Cardiac septum (tissue), 1 donor: ENCODE measurements around the gene DNAH1. TPM values are rescaled to one million over a fixed set of nuclear protein-coding genes. Genes with fewer than 3 reads are reported as not detected.

Experiments used
- DNase-seq: peaks from one replicate; pipeline ENCODE4 v3.0.0-alpha.2; 2020; ENCODE audit warnings: low spot score
- intact Hi-C: fragments of 100-400 bp; cut with DNase I; formaldehyde crosslinking; loops from one replicate; pipeline ENCODE4 v1.14.0; 2022
- total RNA-seq: library from RNA; stranded (reverse); fragmentation: NEBNext Ultra II Directional; extraction: Animal tissue kit (Norgen Biotek cat#: 25700); gene quantifications from one replicate; pipeline ENCODE4 v1.2.1, GENCODE V29; 2021
- donor health status: DM: no; HTN: no; CAD: no.

Gene DNAH1
- total RNA-seq, 1 donor from 2014 or later = 4.2 TPM

- intact Hi-C loops = loop anchor here (5.0 kb wide), 1 partner anchor 117 kb away; no protein-coding TSS in a partner anchor
- peak; percentile 67 for DNase-seq
Observed at GRCh38 chr3:52289747-52290595, 26.1 kb upstream of the DNAH1 start.

- intact Hi-C loops = no loop called here
- peak; percentile 57 for DNase-seq
Observed at GRCh38 chr3:52290596-52291507, 25.3 kb upstream of the DNAH1 start.

GRCh38 chr3:52291508-52292181 is 24.5 kb upstream of the DNAH1 start:
- intact Hi-C loops = loop anchor here (2.0 kb wide), 1 partner anchor 45 kb away; no protein-coding TSS in a partner anchor
- no peak for DNase-seq

- intact Hi-C loops = loop anchor here (2.0 kb wide), 1 partner anchor 44 kb away; no protein-coding TSS in a partner anchor
Observed at GRCh38 chr3:52292247-52293065, 23.7 kb upstream of the DNAH1 start.

GRCh38 chr3:52293491-52294319 is 22.4 kb upstream of the DNAH1 start:
- intact Hi-C loops = loop anchor here (2.0 kb wide), 1 partner anchor 43 kb away; no protein-coding TSS in a partner anchor
- DNase-seq = no peak

More at GRCh38 chr3:52292247-52293065, 23.7 kb upstream of the DNAH1 start:
- DNase-seq = no peak

- intact Hi-C loops = no loop called here
- no peak for DNase-seq
Observed at GRCh38 chr3:52294320-52295150, 21.6 kb upstream of the DNAH1 start.

GRCh38 chr3:52295671-52296208 is 20.4 kb upstream of the DNAH1 start:
- intact Hi-C loops = no loop called here

GRCh38 chr3:52297242-52298148 is 18.6 kb upstream of the DNAH1 start:
- intact Hi-C loops = no loop called here
- no peak for DNase-seq

More at GRCh38 chr3:52295671-52296208, 20.4 kb upstream of the DNAH1 start:
- no peak for DNase-seq

GRCh38 chr3:52298149-52299098 is 17.7 kb upstream of the DNAH1 start:
- no peak for DNase-seq

GRCh38 chr3:52299247-52299878 is 16.8 kb upstream of the DNAH1 start:
- DNase-seq = no peak
- intact Hi-C loops = no loop called here

More at GRCh38 chr3:52298149-52299098, 17.7 kb upstream of the DNAH1 start:
- intact Hi-C loops = no loop called here

GRCh38 chr3:52299879-52300611 is 16.1 kb upstream of the DNAH1 start:
- intact Hi-C loops = no loop called here
- DNase-seq = peak; percentile 81

- no peak for DNase-seq
- intact Hi-C loops = no loop called here
Observed at GRCh38 chr3:52302426-52303145, 13.5 kb upstream of the DNAH1 start.

- DNase-seq = no peak
- intact Hi-C loops = no loop called here
Observed at GRCh38 chr3:52303811-52304210, 12.3 kb upstream of the DNAH1 start.
